NCI-H748 treated with DMSO at 0.1 percent for 48 hours (cell line): ENCODE results near the gene FANCG.

Experiments used
- DNase-seq: peaks from one replicate; lab custom pipeline; 2025; lab: John Stamatoyannopoulos, UW

FANCG gene

DNA sequence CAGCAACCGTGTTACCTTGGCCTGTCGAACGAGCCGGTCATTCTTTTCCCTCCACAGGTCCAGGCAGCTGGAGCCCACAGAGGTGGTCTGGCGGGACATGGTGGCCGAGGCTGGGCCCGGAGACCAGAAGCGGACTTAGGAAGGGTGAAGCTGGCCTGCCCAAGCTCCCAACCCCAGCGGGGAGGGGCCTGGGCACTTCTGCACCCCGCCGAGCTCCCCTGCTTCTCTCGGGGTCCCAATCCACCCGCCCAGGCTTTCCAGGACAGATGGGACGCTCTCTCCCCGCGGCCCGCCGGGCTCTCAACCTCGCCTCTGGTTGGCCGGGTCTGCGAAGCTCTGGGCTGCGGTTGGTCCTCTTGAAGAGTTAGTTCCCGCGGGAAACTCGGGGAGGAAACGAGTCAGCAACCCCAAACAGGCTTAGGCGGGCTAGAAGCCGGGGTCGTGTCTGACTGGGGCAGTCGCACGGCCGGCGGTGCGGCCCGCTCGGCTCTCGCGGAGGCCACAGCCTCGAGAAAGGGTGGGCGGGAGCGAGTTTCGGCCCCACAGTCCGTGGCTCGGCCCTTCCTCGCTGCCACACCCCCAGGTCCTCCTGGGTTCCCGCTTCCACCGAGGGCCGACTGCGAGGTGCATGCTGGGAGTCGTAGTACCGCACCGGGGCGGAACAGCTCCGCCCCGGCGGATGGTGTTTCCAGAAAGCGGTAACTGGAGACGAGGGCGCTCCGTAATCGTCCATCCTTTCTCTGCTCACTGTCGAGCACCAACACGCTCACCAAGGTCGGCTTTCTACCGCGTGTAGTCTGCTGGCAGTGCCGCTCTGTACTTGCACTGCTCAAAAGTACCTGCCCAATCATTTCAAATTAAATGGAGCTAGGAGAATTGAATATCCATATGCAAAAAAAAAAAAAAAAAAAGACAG is at the start of gene FANCG:
Gene FANCG, minus strand, starts transcription at position 517 of the 916 bp plus-strand sequence. Its CDS starts 418 bp downstream, at position 99.
- peak; percentile 83 for DNase-seq

DNA sequence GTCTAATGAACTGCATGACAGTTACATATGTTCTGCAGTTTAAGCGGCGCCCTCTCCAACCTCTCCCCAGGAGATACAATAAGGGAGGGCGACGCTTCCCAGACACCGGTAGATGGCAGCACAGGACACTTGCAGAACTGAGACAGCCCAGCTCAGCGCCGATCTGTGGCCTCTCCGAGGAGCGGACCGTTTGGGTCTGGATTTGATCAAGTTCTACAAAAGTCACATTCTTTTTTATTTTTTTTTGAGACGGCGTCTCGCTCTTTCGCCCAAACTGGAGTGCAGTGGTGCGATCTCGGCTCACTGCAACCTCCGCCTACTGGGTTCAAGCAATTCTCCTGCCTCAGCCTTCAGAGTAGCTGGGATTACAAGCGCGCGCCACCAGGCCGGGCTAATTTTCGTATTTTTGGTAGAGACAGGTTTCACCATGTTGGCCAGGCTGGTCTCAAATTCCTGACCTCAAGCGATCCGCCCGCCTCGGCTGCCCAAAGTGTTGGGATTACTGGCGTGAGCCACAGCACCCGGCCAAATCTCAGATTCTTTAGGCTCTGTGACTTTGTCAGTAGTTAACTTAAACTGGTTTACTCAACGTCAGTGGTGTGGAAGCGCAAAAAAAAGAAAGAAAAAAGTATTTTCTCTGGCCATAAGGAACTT is 37.3 kb upstream of the FANCG start:
- peak; percentile 90 for DNase-seq

DNA sequence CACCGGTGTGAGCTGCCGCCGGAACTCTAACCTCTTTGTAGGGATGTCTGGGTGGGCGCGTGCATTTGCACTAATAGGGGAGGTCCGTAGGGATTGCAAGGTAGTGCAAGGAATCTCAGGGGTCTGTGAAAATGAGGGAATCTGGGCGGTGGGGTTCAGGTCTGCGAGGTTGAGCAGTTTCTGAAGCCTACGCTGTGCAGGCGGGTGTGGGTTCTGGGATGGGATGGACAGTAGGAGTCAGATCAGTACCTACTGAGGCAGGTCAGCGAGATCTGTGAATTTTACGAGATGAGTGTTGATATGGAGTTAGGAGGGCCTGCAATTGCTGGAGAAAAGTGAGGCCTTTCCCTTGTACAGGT is 36.8 kb upstream of the FANCG start:
- no peak for DNase-seq

DNA sequence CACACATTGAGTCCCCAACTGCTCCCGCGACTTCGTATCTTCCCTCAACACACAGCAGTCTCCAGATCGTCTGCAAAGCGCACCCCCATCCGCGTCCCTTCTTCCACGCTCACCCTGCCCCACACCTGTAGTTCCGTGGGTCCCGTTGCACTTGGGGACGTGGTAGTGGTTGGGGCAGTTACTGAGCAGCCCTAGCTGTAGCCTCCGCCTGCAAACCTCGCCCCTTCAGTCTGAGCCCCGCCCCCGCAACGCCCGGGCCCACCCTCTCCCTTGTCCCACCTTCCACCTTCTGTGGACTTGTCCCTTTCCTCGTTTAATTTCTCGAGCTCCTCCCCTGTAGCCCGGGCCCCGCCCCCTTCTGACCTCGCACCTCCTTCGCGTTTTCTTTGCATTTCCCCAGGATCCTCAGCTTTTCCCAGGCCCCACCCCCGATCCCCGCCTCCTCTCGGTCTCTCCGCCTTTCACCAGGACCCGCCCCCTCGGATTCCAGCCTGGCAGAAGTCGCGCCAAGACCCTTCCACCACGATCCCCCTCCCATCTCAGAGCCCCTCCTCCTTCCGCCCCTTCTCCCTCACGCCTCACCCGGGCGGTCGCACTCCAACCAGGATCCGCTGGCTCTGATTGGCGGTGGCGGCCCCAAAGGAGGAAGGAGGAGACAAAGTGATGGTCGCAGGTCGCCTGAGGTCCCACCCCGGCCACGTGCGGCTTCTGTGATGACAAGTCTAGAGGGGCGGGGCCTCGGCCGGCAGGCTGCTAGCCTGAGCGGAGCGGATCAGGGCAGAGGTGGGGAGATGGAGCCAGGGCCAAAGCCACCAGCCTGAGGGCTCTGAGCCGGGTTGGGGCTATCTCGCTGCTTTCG is 36.2 kb upstream of the FANCG start, which contains the start of gene ATOSB:
Gene ATOSB, minus strand, starts transcription at position 183 of the 859 bp plus-strand sequence. CDS start 7,588 bp downstream, outside the sequence.
- peak; percentile 90 for DNase-seq

DNA sequence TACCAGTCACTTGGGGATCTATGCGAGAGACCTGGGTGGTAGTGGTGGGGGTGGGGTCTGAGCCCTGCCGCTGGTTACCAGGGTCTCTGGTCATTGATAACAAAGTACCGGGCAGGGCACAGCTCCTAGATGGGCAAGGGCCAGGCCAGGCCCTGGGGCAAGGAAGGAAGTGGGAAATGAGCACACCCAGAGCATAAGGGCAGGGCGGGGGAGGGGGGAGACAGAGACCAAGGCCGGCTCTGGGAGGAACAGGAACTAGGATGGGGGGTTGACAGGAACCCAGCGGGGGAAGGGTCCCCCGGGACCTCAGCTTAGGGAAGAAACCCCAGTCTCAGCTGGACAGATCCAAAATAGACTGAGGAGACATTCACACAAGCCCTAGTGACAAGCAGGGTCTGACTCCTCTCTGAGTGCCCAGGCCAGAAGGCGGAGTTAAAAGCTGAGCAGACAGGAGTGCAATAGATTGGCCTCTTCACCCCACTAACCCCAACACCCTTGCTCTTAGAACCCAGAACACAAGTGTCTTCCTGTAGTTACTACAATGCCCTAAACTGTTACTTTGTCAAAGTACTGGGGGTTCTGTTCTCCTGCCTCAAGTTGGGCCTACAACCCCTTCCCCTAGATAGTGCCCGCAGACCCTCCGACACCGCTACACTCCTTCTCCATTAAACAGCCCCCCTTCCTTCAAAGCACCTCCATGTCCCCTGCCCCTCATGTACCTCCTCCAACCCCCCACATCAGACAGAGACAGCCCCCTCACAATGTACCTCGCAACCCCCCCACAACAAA is 35.3 kb upstream of the FANCG start:
- peak; percentile 18 for DNase-seq

DNA sequence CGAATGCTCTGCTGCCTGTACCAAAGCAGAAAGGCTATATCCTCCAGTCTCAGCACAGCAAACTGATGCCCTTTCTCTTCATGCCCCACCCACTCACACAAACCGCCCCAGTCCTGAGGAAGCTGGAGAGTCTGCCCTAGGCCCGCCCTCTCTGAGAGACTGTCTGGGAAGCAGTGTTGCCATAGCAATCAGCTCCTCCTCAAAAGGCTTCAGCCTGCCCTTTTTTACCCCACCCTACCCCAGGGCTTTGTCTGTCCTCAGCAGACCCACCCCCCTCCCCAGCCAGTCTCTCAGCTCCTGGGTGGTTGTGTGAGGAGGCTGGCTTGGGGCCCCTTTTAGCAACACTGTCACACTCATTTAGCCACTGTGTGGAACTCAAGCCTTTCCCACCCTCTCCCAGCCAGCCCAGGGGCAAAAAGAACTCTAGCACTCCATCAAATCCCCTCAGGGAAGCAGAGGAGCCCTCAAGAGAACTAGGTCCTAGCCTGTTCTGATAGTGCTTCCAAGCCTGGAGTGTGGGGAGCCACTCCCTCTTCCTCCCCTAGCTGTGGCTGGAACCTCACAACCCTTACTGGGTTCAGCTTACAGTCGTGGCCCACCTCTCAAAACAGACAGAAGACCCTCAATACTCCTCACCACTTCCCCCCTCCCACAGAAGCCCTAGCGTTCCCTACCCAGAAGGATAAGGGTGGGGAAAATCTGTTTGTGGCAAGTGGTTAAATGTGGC is 34.5 kb upstream of the FANCG start:
- peak; percentile 90 for DNase-seq

DNA sequence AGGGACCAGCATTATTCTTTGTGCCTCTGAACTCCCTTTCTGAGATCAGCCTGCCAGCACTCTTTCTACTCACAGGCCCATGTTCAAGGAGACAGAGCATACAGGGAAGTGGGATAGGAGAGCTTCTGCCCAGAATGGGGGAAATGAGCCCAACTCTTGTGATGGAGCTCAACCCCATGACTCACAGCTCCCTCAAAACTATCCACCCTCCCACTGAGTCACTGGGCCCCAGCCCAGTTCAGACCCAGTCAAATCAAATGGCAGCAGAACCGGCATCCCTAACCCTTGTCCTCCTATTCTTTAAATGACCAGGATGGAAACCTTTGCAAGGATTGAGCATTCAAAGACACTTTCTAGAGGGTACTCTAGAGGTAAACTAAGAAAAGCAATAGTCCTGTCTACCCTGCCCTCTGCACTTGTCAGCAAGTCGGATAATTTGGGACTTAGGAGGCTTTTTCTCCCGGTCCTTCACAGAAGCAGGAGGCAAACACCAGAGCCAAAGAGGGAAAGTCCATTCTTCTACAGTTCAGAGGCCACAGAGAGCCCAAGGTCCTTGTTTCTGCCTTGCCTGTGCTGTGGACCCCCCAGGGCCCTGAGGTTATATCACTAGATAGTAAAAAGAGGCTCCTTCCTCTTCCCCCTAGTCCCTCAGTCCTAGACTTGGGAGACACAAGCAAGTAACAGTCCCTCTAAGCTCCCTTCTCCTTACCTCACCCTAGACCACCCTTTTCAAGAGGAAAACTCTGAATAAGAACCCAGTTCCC is 32.7 kb upstream of the FANCG start:
- DNase-seq = no peak

DNA sequence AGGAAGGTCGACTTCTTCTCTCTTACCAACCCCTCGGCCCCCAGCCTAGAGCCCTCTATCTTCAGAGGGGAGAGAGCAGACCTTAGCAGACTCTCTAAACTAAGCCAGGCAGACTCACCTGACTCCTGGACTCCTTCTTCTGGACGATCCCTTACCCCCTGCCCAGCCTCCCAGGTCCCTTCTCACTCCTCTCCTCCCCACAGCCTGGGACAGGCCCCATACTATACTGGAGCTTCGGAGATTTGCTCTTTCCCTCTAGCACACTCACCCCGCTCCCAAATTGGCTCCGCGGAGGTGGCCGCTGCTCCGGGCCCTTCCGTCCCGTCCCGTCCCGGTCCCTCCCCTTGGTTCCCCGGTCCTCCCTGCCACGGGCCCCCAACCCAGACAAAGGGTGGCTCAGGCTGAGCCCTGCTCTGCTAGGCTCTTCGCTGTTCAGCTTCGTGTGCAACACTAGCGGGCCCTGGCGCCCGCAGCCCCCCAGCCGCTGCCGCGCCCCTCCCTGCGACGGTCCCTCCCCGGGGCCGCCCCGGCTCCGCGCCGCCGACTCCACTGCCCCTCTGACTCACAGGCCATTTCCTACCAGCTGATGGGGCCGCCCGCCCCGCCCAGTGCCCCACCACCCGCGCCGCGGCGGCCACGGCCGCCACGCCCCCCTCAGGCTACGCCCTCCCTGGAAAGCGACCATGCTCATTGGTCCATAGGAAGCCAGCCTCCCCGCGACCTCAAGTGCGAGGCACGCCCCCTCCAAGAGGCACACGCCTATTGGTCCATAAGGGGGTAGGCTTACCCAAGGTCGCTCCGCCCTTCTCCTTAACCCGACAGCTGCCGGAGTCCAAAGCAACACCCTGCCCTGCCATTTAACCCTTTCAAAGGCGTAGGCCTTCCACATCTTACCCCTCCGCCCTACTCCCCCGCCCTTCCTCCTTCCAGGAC is 31.5 kb upstream of the FANCG start:
- peak; percentile 96 for DNase-seq

DNA sequence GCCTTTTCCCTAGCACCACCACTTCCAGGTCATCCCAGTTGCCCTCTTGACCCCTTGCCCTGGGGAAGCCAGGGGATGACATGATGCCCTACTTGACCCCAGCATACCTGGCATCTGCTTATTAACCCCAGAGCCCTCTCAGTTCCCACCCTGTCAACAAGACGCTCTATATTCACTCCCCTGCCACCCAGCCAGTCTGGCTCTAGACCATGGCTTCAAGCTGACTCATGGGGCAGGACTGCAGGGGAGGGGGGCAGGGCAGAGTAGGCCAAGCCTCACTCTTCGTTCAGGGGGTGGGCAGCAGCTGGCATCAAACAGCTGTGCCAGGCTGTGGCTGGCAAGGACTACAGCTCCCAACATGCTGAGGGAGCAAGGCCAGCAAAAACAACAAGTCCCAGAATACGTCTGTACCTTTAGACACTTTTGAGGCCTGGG is 30.6 kb upstream of the FANCG start:
- DNase-seq = no peak

DNA sequence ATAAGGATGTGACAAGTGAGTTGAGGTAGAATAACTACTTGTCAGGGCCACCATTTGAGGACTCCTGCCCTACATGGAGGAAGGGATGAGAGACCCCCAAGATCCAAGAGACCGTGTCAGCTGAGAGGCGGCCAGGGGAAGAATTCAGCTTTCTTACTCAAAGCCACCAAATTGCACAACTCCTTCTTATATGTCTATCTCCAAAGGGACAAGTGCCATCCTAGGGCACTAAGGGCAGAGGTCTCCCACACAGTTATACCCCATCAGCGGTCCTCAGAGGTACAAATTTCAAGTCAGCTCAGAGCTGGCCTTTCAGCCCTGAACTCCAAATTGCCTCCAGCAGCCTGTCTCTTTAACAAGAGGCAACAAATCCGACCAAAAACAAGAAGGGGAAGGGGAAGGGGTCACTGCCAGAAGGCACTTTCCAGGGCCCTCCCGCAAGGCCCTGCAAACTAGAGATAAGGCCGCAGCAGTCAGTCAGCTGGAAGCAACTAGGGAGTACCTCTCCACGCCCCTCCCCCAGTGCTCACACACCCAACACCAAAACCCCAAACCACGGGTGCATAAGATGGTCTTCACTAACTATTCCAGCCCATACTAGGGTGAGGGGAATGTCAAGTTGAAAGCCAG is 29.3 kb upstream of the FANCG start:
- DNase-seq = no peak

DNA sequence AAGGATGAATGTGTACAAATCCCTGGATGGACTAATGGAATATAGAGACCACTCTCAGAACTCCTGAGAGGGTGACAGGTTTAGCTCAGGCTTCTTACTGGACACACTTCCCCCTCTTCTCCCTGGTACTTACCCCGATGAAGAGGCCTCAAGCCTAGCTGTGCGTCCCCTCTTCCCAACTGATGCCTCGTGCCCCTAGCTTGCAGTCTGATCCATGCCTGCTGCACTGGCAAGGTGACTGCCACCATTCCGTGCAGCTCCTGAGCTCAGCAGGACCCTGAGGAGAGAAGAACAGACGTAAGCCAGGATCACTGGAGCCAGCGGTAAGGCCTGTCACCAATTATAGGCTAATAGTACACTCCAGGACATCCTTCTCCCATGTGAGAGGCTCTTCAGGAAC is 28.7 kb upstream of the FANCG start:
- DNase-seq = no peak

DNA sequence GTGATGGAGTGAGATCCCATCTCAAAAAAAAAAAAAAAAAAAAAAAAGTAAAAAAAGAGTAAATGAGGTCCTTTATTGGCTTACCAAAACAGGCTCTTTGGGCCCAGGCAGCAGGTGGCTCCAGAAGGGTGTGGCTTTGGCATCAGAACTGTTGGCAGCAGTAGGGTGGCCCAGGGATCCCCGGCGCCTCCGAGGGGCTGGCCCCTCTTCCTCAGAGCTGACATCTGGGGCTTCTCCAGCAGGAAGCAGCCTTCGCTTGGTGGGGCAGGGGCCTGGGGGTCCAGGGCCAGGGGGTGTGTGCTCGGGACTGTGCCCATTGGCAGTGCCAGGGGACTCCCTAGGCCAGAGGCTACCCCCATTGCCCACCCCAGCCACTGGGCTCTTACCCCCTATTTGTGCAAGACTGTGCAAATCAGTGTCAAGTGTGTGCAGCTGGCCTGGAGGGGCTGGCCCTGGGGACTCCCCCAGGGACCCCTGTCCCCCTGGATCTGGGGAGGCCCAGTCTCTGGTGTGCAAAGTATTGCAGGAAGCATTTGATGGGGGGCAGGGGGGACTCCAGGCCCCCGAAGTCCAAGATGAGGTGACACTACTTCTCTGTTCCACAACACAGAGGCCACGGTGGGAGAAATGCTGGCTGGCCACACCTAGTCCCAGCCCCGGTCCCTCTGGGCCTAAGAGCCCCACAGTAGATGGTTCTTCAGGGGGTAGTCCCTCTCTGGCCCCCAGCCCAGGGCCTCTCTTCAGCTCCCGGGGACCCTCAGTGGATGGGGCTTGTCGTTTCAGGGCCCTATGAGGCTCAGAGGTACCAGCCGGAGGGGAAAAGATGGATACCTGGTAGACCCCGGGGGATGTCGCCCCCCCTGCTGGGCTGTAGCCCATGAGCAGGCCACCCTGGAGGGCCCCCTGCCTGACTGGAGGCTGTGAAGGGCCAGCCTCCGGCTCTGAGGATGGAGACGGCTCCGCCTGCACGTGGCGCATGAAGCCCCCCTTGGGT is 27.9 kb upstream of the FANCG start:
- no peak for DNase-seq

DNA sequence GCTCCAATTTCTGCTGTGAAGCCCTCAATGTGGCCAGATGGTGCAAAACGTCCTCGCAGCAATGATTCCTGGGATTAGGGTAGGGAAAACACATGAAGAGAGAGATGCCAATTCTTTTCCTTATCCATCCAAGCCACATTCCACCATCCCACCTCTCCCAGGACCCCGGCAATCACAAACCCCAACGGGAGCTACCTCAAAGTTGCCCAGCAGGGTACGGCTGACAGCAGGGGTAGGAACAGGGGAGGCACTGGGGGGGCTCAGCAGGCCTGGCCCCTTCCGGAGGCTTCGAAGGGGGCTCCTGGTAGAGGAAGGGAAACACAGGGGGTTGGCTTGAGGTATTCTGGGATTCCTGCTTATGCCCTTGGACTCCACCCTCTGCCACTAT is 26.6 kb upstream of the FANCG start:
- DNase-seq = no peak

DNA sequence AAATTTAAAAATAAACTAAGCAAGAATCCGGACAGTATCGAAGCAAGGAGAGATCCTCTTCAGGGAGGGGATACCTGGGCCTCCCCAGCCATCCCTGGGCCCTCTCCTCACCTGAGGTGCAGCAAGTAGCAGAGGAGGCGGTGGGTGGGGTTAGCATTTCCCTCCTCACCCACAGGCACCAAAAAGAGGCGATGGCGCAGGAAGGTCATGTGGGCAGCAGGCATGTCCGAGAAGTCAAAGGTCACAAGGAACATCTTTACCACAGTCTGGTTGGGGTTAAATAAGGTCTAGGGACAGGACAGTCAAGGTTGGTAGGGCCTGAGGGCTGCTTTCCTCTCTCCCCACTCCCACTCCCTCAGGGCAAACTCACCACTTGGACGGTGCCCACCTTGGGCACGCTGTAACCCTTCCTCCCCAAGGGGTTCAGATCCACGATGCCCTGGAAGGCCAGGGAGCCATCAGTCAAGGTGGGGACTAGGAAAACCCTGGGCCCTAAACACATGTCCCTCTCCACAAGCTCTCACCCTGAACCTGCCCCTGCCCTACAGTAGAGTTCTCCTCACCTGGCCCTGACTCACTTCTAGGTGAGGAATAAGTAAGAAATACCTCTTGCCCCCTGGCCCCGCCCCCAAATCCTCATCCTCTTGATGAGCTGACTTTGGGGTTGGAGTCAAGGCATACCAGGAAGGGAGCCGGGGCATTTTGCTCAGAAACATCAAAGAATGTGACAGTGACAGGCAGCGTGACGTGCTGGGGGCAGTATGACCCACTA is 26.0 kb upstream of the FANCG start:
- DNase-seq = no peak

DNA sequence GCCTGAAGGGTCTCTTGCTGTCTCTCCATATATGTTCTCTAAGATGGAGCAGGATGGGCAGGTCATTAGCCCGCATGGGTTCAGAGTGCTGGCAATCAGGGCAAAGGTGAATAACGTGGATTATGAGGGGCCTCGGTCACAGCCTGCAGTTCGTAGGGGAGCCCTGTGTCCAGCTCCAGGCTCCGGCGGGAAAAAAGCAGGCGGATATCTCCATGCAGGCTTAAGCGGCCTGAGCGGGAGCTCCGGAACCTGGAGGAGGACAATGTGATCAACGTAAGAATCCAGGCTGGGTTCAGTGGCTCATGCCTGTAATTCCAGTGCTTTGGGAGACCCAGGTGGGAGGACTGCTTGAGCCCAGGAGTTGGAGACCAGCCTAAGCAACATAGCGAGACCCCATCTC is 25.4 kb upstream of the FANCG start:
- DNase-seq = no peak

DNA sequence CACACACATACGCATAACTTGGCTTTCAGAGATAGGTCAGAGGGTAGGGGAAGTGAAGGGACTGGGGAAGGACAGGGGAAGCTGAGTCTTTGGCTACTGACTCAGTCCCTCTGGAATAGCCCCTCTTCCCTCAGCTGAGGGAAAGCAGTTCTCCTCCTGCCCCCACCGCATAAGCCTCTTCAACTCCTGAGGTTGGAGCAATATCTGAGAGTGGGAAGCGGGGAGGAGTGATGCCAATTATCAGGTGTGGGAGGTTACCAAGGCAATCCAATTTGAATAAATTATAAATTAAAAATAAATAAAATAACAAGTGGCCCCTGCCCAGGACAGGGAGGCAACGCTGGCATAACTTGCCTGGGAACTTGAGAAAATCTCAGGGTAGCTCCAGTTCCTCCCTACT is 24.8 kb upstream of the FANCG start:
- no peak for DNase-seq
